Left lobe of liver (tissue), 2 donors: Measurements from ENCODE around the gene AUH. TPM values are rescaled to one million over a fixed set of nuclear protein-coding genes. Genes with fewer than 3 reads are reported as not detected.

ENCODE experiments used
- ATAC-seq: fragments of 200-7000 bp; cut with Tn5 transposase; one replicate; pipeline ENCODE4 v1.9.1; 2020; ENCODE audit warnings: mild to moderate bottlenecking, moderate library complexity
- DNase-seq: peaks from one replicate; pipeline ENCODE4 v3.0.0-alpha.2; 2020; ENCODE audit warnings: low spot score
- total RNA-seq: library from RNA; stranded (reverse); gene quantifications from one replicate; pipeline ENCODE4 v1.2.1, GENCODE V29; 2021
- donor health status: DM: no; HTN: no; CAD: no; lungs with moderate emphysema.
- donor health status: DM: no; HTN: yes; CAD: no.

AUH gene
- total RNA-seq, 1 donor from 2014 or later: 14.6 TPM

- no peak for ATAC-seq
Measured at GRCh38 chr9:91253488-91253887, 108.2 kb downstream of the AUH start.

GRCh38 chr9:91248707-91249106 lies 113.0 kb downstream of the AUH start:
- DNase-seq (no peak), ATAC-seq (no peak)

More at GRCh38 chr9:91253488-91253887, 108.2 kb downstream of the AUH start:
- DNase-seq: no peak

GRCh38 chr9:91247278-91247677 lies 114.4 kb downstream of the AUH start:
- no peak for ATAC-seq

GRCh38 chr9:91246846-91247245 lies 114.9 kb downstream of the AUH start:
- ATAC-seq: no peak

More at GRCh38 chr9:91247278-91247677, 114.4 kb downstream of the AUH start:
- DNase-seq: no peak

GRCh38 chr9:91245431-91246313 lies 116.0 kb downstream of the AUH start:
- ATAC-seq (no peak), DNase-seq (no peak)

More at GRCh38 chr9:91246846-91247245, 114.9 kb downstream of the AUH start:
- no peak for DNase-seq

- no peak for DNase-seq
- no peak for ATAC-seq
Measured at GRCh38 chr9:91243029-91243428, 118.7 kb downstream of the AUH start.

GRCh38 chr9:91241909-91242308 lies 119.8 kb downstream of the AUH start:
- no peak for DNase-seq
- peak; percentile 94 for ATAC-seq

- DNase-seq (no peak), ATAC-seq (no peak)
Measured at GRCh38 chr9:91240596-91241165, 121.0 kb downstream of the AUH start.

- ATAC-seq: no peak
Measured at GRCh38 chr9:91239367-91240111, 122.2 kb downstream of the AUH start.

GRCh38 chr9:91234523-91234922 lies 127.2 kb downstream of the AUH start:
- no peak for ATAC-seq
- DNase-seq: no peak

More at GRCh38 chr9:91239367-91240111, 122.2 kb downstream of the AUH start:
- no peak for DNase-seq

GRCh38 chr9:91231619-91232018 lies 130.1 kb downstream of the AUH start:
- no peak for ATAC-seq
- no peak for DNase-seq

- DNase-seq: no peak
- ATAC-seq: no peak
Measured at GRCh38 chr9:91223000-91223399, 138.7 kb downstream of the AUH start.

GRCh38 chr9:91222457-91222856 lies 139.3 kb downstream of the AUH start:
- DNase-seq (no peak), ATAC-seq (no peak)

- ATAC-seq: no peak
- DNase-seq: no peak
Measured at GRCh38 chr9:91221332-91221731, 140.4 kb downstream of the AUH start.

GRCh38 chr9:91220491-91221135 lies 141.1 kb downstream of the AUH start:
- DNase-seq (no peak), ATAC-seq (no peak)

GRCh38 chr9:91220021-91220420 lies 141.7 kb downstream of the AUH start:
- DNase-seq (no peak), ATAC-seq (no peak)

- DNase-seq: no peak
- ATAC-seq: no peak
Measured at GRCh38 chr9:91219557-91219956, 142.2 kb downstream of the AUH start.

- ATAC-seq (no peak), DNase-seq (no peak)
Measured at GRCh38 chr9:91217388-91217787, 144.3 kb downstream of the AUH start.

- DNase-seq (no peak), ATAC-seq (no peak)
Measured at GRCh38 chr9:91214867-91215266, 146.9 kb downstream of the AUH start.

- ATAC-seq (no peak), DNase-seq (no peak)
Measured at GRCh38 chr9:91214086-91214485, 147.6 kb downstream of the AUH start.
